ENCODE data around the gene TEX36.

GRCh38 chr10:125707541-125708468 lies 24.8 kb upstream of the TEX36 start:
- TF ChIP-seq RAD21 (IDR thresholded peaks at IDR 0.05; ENCODE audit: low read length) (no peak), SIN3A (IDR thresholded peaks at IDR 0.05; ENCODE audit: borderline replicate concordance, low read depth, low read length) (no peak), RFX5 (IDR thresholded peaks at IDR 0.05; ENCODE audit: low read length) (no peak), CTCF (IDR thresholded peaks at IDR 0.05) (no peak), ELF1 (IDR thresholded peaks at IDR 0.05) (no peak), TAF1 (IDR thresholded peaks at IDR 0.05; ENCODE audit: borderline replicate concordance, low read depth, low read length) (no peak), FOSL2 (IDR thresholded peaks at IDR 0.05; ENCODE audit: borderline replicate concordance, low read depth) (no peak), EP300 (IDR thresholded peaks at IDR 0.05; ENCODE audit: borderline replicate concordance in 1 of 2, low read depth in 1 of 2, low read length in 1 of 2) (no peak)
- TF ChIP-seq, protein P1, sequence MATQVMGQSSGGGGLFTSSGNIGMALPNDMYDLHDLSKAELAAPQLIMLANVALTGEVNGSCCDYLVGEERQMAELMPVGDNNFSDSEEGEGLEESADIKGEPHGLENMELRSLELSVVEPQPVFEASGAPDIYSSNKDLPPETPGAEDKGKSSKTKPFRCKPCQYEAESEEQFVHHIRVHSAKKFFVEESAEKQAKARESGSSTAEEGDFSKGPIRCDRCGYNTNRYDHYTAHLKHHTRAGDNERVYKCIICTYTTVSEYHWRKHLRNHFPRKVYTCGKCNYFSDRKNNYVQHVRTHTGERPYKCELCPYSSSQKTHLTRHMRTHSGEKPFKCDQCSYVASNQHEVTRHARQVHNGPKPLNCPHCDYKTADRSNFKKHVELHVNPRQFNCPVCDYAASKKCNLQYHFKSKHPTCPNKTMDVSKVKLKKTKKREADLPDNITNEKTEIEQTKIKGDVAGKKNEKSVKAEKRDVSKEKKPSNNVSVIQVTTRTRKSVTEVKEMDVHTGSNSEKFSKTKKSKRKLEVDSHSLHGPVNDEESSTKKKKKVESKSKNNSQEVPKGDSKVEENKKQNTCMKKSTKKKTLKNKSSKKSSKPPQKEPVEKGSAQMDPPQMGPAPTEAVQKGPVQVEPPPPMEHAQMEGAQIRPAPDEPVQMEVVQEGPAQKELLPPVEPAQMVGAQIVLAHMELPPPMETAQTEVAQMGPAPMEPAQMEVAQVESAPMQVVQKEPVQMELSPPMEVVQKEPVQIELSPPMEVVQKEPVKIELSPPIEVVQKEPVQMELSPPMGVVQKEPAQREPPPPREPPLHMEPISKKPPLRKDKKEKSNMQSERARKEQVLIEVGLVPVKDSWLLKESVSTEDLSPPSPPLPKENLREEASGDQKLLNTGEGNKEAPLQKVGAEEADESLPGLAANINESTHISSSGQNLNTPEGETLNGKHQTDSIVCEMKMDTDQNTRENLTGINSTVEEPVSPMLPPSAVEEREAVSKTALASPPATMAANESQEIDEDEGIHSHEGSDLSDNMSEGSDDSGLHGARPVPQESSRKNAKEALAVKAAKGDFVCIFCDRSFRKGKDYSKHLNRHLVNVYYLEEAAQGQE (IDR thresholded peaks at IDR 0.05; ENCODE audit: low read depth, low read length): no peak
- TF ChIP-seq, protein P2, sequence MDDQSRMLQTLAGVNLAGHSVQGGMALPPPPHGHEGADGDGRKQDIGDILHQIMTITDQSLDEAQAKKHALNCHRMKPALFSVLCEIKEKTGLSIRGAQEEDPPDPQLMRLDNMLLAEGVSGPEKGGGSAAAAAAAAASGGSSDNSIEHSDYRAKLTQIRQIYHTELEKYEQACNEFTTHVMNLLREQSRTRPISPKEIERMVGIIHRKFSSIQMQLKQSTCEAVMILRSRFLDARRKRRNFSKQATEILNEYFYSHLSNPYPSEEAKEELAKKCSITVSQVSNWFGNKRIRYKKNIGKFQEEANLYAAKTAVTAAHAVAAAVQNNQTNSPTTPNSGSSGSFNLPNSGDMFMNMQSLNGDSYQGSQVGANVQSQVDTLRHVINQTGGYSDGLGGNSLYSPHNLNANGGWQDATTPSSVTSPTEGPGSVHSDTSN (IDR thresholded peaks at IDR 0.05): no peak
